Measurements from ENCODE around the gene ZDHHC14.

The ZDHHC14 gene

GRCh38 chr6:157469378-157469777, 88.4 kb downstream of the ZDHHC14 start:
- no peak for DNase-seq

- no peak for DNase-seq
These were observed 90.2 kb downstream of the ZDHHC14 start for GRCh38 chr6:157471077-157471686.

DNA sequence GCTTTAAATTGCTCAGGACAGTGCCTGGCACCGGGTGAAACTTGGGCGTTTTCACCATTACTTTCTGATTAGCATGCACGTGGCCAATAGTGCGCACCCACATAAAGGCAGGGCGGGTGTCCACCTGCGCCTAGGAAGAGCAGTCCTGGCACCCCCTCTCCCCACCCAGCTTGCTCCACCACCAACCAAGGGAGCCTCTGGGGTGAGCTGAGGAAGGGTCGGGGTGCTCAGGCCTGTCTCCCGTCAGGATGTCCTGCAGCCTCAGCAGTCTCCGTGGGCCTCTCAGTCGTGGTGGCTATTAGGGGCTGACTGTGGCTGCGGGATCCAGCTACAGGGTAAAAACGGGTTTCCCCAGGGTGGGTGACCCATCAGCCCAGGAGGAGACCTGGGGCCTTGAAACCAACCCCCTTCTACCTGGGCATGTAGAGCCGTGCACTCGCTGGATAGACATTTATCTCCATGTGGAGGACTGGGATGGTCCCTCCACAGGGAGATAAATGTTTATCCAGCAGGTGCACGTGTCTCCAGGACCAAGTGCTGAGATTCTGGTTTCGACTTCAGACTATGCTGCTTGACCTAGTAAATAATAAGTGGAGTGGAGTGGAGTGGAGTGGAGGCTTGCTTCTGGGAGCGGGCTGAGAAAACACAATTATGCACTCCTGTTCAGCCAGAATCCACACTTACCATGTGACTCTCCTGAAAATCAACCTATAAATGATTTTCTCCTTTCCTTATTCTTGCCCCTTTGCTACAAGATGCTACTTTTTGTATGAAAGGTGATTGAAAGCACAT, 91.1 kb downstream of the ZDHHC14 start:
- no peak for DNase-seq

- DNase-seq, result no peak
These were observed 95.8 kb downstream of the ZDHHC14 start for GRCh38 chr6:157476797-157477196.

DNA sequence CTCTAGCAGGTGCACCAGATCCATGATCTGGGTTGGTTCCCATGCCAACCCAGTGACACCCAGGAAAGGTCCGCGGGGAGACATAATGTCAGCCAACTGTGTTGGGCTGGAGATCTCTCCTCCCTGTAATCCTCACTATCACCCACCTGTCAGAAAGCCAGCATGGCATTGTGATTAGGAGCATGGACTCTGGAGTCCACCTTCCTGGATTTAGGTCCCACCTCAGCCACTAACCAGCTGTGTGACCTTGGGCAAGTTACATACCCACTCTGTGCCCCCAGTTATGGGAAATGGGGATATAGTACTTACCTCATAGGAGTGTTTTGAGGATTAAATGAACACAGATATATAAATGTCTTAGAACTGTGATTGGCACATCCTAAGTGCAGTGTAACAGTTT, 97.9 kb downstream of the ZDHHC14 start:
- no peak for DNase-seq

DNA sequence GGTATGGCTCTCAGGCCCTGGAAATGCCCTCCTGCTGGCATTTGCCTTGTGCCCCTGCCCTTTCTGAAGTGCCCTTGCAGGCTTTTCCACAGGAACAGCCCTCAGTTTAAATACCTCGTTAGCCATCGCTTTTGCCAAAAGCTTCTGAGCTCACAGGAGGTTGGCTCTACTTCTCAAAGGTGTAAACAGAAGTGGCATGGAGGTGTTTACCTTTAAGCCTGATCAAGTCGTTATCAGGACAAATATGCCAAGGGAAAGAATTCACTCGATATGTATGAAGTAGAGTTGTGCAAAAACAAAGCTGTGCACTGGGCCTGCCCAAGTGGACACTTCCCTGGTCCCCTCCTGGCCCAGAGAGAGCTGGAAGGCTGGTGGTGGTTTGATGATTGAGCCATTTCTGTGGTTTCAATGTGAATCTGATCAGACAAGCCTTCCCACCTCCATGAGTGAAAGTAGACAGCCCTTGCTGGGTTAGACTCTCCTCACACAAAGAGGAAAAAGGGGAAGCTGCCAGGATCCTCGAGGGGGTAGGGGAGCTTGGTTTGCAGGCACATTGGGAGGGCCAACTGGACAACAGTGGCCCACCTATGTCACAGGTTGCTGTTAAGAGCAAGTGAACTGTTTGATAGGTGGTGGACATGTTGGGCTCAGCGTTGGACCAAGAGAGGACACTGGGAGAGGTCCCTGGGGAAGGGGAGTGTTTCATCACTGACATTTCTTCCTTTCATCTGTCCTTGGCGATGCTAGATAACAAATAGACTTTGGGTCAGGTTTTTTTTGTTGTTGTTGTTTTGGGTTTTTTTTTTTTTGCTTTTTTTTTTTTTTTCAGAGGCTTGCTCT, 98.7 kb downstream of the ZDHHC14 start:
- no peak for DNase-seq

DNA sequence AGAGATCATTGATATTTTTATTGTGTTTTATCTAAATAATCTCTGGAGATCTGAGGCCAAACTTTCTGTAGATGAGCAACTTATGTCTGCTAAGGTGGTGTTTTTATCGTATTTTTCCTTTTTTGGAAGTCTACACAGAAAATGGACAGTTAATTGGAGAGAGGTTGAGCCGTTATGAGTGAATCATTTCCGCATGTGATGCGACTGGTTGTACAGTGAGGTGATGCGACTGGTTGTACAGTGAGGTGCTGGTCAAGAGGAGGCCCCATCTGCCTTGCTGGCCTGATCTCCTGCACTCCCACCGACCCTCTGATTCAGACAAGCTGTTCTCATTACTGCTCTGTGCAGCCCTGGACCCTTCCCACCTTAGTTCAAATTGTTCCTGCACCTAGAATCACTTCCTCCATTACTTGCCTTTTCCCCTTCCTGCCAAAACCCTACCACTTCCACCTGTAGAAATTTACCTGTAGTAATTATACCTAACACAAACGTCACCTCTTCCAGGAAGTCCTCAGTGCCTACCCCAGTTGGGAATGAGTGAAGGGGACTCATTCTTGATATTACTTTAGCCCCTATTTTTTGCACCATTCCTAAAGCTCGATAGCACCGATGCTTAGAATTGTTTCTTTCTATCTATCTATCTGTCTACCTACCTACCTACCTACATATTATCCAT, 100.3 kb downstream of the ZDHHC14 start:
- DNase-seq, result no peak

GRCh38 chr6:157481865-157482249, 100.9 kb downstream of the ZDHHC14 start:
- DNase-seq, result no peak

GRCh38 chr6:157483770-157484169, 102.8 kb downstream of the ZDHHC14 start:
- no peak for DNase-seq

- no peak for DNase-seq
These were observed 103.2 kb downstream of the ZDHHC14 start for GRCh38 chr6:157484181-157484580.

GRCh38 chr6:157486572-157486971, 105.6 kb downstream of the ZDHHC14 start:
- no peak for DNase-seq

- DNase-seq, result no peak
These were observed 106.3 kb downstream of the ZDHHC14 start for GRCh38 chr6:157487110-157487773.

GRCh38 chr6:157488058-157488457, 107.1 kb downstream of the ZDHHC14 start:
- DNase-seq, result no peak

GRCh38 chr6:157488716-157489118, 107.7 kb downstream of the ZDHHC14 start:
- DNase-seq, result no peak

DNA sequence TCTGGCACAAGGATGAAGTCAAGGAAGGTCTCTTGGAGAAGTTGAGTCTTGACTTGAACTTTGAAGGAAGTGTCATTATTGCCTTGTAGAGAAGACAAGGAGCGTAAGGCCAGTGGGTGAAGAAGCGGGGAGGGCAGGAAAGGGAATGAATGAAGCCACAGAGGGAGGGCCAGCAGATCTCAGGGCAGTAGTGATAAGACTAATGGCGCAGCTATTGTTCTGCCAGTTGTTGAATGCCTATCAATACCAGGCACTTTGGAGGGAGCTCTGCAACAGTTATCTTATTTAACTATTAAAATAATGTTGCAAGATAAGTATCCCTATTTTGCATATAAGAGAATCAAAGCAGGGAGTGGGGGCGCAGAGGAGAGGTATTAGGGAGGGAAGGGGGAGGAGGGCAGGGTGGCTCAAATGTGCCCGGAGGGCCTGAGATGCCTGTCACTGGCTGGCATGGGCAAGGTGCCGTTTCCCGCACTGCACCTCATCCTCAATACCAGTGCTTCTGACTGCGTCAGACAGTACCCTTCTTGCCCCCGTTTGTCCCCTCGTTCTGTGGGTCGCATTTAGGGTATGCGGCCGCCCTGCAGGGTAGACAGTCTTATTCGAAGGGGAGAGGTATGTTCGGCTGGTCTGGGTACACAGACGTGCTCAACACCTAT, 109.8 kb downstream of the ZDHHC14 start:
- no peak for DNase-seq

- no peak for DNase-seq
These were observed 110.7 kb downstream of the ZDHHC14 start for GRCh38 chr6:157491571-157492232.

DNA sequence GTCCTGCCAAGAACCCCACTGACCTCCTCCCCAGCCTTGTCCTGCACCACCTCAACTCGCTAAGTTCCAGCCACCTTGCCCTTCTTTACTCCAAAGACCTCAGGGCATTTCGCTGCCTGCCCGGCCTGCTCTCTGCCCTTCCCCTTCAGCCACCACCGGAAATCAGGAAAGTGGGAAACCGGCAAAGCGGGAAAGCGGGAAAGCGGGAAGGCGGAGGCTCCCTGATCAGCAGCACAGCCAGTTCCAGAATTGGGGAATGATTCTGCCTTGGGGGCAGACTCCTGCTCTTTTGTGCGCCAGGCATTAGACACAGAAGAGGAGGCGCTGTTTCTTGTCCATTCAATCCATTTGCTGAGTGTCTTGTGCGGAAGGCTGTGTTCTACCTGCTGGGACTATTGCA, 111.3 kb downstream of the ZDHHC14 start:
- DNase-seq, result no peak

DNA sequence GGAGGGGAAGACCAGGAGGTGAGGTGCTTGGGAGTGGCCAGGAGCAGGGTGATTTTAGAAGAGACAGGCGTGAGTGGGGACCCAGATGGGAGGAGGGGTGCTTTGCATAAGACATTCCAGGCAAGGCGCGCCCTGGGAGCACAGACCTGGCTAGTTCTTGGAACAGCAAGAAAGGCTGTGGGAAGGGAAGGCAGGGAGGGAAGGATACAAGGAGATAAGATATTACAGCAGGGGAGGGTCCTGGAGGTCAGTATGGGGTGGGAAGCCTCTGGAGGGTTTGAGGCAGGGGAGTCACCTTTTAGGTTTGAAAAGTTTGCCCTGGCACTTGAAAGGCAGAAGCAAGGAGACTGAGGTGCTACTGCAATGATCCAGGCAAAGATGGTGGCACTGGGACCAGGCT, 111.8 kb downstream of the ZDHHC14 start:
- DNase-seq, result no peak

- no peak for DNase-seq
These were observed 112.2 kb downstream of the ZDHHC14 start for GRCh38 chr6:157493173-157493572.

DNA sequence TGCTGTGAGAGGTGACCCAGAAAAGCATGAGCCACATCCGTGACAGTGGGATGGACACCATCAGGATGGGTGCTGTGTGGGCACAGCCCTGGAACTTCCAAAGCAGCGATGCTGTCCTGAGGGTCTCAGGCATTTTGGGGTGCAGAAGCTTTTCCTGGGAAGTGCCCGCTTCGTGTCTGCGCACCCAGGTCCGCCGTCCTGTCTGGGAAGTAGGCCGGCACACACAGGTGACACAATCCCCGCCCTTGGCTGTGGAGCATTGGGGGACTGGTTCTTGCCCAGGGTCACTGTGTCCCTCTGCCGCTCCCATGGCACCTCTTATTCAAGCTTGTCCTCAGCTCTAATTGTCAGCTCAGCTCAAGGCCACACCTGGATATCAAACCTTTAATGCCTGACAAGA, 112.6 kb downstream of the ZDHHC14 start:
- no peak for DNase-seq

- DNase-seq, result no peak
These were observed 113.2 kb downstream of the ZDHHC14 start for GRCh38 chr6:157494132-157494710.
